CD14-positive monocyte (primary cell): ENCODE measurements around the gene MGAM2. TPM values are rescaled to one million over a fixed set of nuclear protein-coding genes. Genes with fewer than 3 reads are reported as not detected.

Experiments used
- DNase-seq, 3 donors: peaks; one replicate each; pipeline ENCODE4 v3.0.0-alpha.2; 2011 to 2022
- H2AFZ ChIP-seq: 2 replicates; pipeline ENCODE4 v1.6.0; 2012; ENCODE audit warnings: mild to moderate bottlenecking, low read depth, low read length, inconsistent platforms; ENCODE audit not compliant: insufficient read depth, poor library complexity, severe bottlenecking
- H3K27ac ChIP-seq, 2 donors: 1 replicate in 1 of 2; 2 replicates in 1 of 2; pipeline ENCODE4 v1.5.1; 2012 to 2013; ENCODE audit warnings: low read length in 2 of 2, control low read depth in 1 of 2, inconsistent platforms in 1 of 2, low read depth in 1 of 2, mild to moderate bottlenecking in 1 of 2
- H3K27me3 ChIP-seq, 2 donors: one replicate each; pipeline versions ENCODE4 v1.6.0 to v1.6.1; 2011 to 2013; ENCODE audit warnings: low read length in 2 of 2; ENCODE audit not compliant: control insufficient read depth in 2 of 2, insufficient read depth in 2 of 2
- H3K36me3 ChIP-seq, 2 donors: replicated peaks in 1 of 2; 1 replicate in 1 of 2; 2 replicates in 1 of 2; pipeline versions ENCODE4 v1.5.1 to v1.6.1; 2012 to 2013; ENCODE audit warnings: low read length in 2 of 2, control low read depth in 1 of 2, inconsistent platforms in 1 of 2, mild to moderate bottlenecking in 1 of 2; ENCODE audit not compliant: insufficient read depth in 2 of 2, control insufficient read depth in 1 of 2
- H3K4me1 ChIP-seq, 2 donors: 1 replicate in 1 of 2; 2 replicates in 1 of 2; pipeline versions ENCODE4 v1.5.1 to v1.6.1; 2012 to 2013; ENCODE audit warnings: low read length in 2 of 2, control low read depth in 1 of 2, inconsistent platforms in 1 of 2, mild to moderate bottlenecking in 1 of 2, moderate library complexity in 1 of 2; ENCODE audit not compliant: insufficient read depth in 2 of 2, control insufficient read depth in 1 of 2
- H3K4me2 ChIP-seq: replicated peaks from 2 replicates; pipeline ENCODE3; 2012; ENCODE audit warnings: low read length, moderate library complexity, mild to moderate bottlenecking; ENCODE audit not compliant: poor library complexity, severe bottlenecking; ENCODE audit errors: extremely low read depth
- H3K4me3 ChIP-seq, 3 experiments: fragments of 200-600 bp in 1 of 3; sonication (generic) in 1 of 3; replicated peaks in 1 of 3; 1 replicate in 2 of 3; 2 replicates in 1 of 3; pipeline ENCODE4 v1.5.1; 2011 to 2013; ENCODE audit warnings: low read length in 3 of 3, mild to moderate bottlenecking in 3 of 3, control low read depth in 2 of 3, low read depth in 2 of 3, inconsistent platforms in 1 of 3, moderate library complexity in 1 of 3
- H3K79me2 ChIP-seq: 2 replicates; pipeline ENCODE4 v1.6.0; 2012; ENCODE audit warnings: mild to moderate bottlenecking, control low read depth, inconsistent platforms, low read length, moderate library complexity; ENCODE audit not compliant: insufficient read depth
- H3K9ac ChIP-seq: 2 replicates; pipeline ENCODE4 v1.6.0; 2017; ENCODE audit warnings: low read length, mild to moderate bottlenecking; ENCODE audit not compliant: insufficient read depth, poor library complexity, severe bottlenecking
- H3K9me3 ChIP-seq, 2 donors: replicated peaks in 1 of 2; 1 replicate in 1 of 2; 2 replicates in 1 of 2; pipeline versions ENCODE4 v1.5.1 to v1.6.1; 2012 to 2013; ENCODE audit warnings: low read length in 2 of 2, control low read depth in 1 of 2; ENCODE audit not compliant: control insufficient read depth in 1 of 2, insufficient read depth in 1 of 2
- H4K20me1 ChIP-seq: 2 replicates; pipeline ENCODE4 v1.6.0; 2012; ENCODE audit warnings: mild to moderate bottlenecking, low read length, control low read depth, moderate library complexity; ENCODE audit not compliant: insufficient read depth
- H3K27ac Mint-ChIP-seq, 7 donors: one replicate each; pipeline ENCODE4 v1.8.0; 2020; ENCODE audit warnings: mild to moderate bottlenecking in 7 of 7, mixed read lengths in 7 of 7, moderate library complexity in 6 of 7, inconsistent platforms in 2 of 7
- H3K27me3 Mint-ChIP-seq, 3 donors: one replicate each; pipeline ENCODE4 v1.8.0; 2021 to 2022; ENCODE audit warnings: low read depth in 3 of 3, mild to moderate bottlenecking in 3 of 3, mixed read lengths in 3 of 3, moderate library complexity in 3 of 3, inconsistent platforms in 1 of 3
- H3K36me3 Mint-ChIP-seq, 2 donors: one replicate each; pipeline ENCODE4 v1.8.0; 2020; ENCODE audit warnings: mixed read lengths in 2 of 2, inconsistent platforms in 1 of 2, mild to moderate bottlenecking in 1 of 2
- H3K4me1 Mint-ChIP-seq: one replicate; pipeline ENCODE4 v1.8.0; 2020; ENCODE audit warnings: mild to moderate bottlenecking, mixed read lengths
- H3K4me3 Mint-ChIP-seq, 2 donors: one replicate each; pipeline ENCODE4 v1.8.0; 2020; ENCODE audit warnings: mild to moderate bottlenecking in 2 of 2, mixed read lengths in 2 of 2, moderate library complexity in 1 of 2
- H3K9me3 Mint-ChIP-seq, 7 donors: one replicate each; pipeline ENCODE4 v1.8.0; 2020 to 2022; ENCODE audit warnings: mixed read lengths in 7 of 7, mild to moderate bottlenecking in 6 of 7, moderate library complexity in 6 of 7, inconsistent platforms in 2 of 7
- CTCF ChIP-seq: fragments of 200-600 bp; IDR thresholded peaks from one replicate; pipeline ENCODE4 v1.8.0; 2022; ENCODE audit warnings: antibody characterized with exemption, mild to moderate bottlenecking
- WGBS: methylation state at CpG from one replicate; pipeline ENCODE4 v1.1.5; 2013; ENCODE audit warnings: missing lambda C conversion rate; ENCODE audit not compliant: insufficient coverage; 5-methylcytosine and 5-hydroxymethylcytosine counted together
- intact Hi-C, 2 donors: fragments of 100-400 bp; cut with micrococcal nuclease; formaldehyde crosslinking; loops; one replicate each; pipeline versions ENCODE4 v1.15.0 to v1.15.1; 2023
- polyA plus RNA-seq, 3 donors: library from polyadenylated mRNA; depleted of rRNA in 1 of 3; unstranded in 2 of 3; stranded (reverse) in 1 of 3; fragments of 300-500 nt in 2 of 3; fragments of >200 nt in 1 of 3; fragmentation: Illumina TruSeq in 2 of 3; gene quantifications; 1 replicate in 2 of 3; 2 replicates in 1 of 3; pipeline ENCODE4 v1.2.3, GENCODE V29; 2012 to 2021

MGAM2 gene
- polyA plus RNA-seq, 3 donors = 0.08 TPM; not detected in 2

- no peaks in the 10 kb centered on the region for H3K36me3 Mint-ChIP-seq
- TF ChIP-seq CTCF = no peak
- H3K9me3 ChIP-seq = no peaks in the 10 kb centered on the region
- no peaks in the 10 kb centered on the region for H3K9me3 Mint-ChIP-seq
- no peaks in the 10 kb centered on the region for H4K20me1 ChIP-seq
- H3K4me3 ChIP-seq = no peak overlapping the region
- H2AFZ ChIP-seq = no peak overlapping the region
- no peaks in the 10 kb centered on the region for H3K36me3 ChIP-seq
- no peaks in the 10 kb centered on the region for H3K79me2 ChIP-seq
- no peaks in the 10 kb centered on the region for H3K27me3 Mint-ChIP-seq
- no peaks in the 10 kb centered on the region for H3K4me1 Mint-ChIP-seq
- intact Hi-C loops = no loop called here
- H3K27ac ChIP-seq = no peak overlapping the region
- DNase-seq = no peak
- no peaks in the 10 kb centered on the region for H3K27me3 ChIP-seq
- H3K4me3 Mint-ChIP-seq = no peak overlapping the region
- H3K27ac Mint-ChIP-seq = no peak overlapping the region
- no peaks in the 10 kb centered on the region for H3K4me1 ChIP-seq
- whole genome bisulfite sequencing = 91% methylated on average over 2 of the region's 4 CpGs
- H3K4me2 ChIP-seq = no peak overlapping the region
- H3K9ac ChIP-seq = no peak overlapping the region
Observed at GRCh38 chr7:142120524-142120923, 9.0 kb downstream of the MGAM2 start.

GRCh38 chr7:142123184-142123583 lies 11.7 kb downstream of the MGAM2 start:
- H3K9ac ChIP-seq = no peak overlapping the region
- Mint-ChIP-seq H3K27ac (no peak overlapping the region), H3K4me1 (peaks cover 8% of the 10 kb centered on the region), H3K4me3 (no peak overlapping the region), H3K36me3 (no peaks in the 10 kb centered on the region), H3K27me3 (no peaks in the 10 kb centered on the region), H3K9me3 (peaks cover 0 to 7% (median under 1%) of the 10 kb centered on the region in 7 donors)
- H3K79me2 ChIP-seq = no peaks in the 10 kb centered on the region
- H3K27me3 ChIP-seq = no peaks in the 10 kb centered on the region
- H3K27ac ChIP-seq = no peak overlapping the region
- H3K4me1 ChIP-seq = peaks cover under 1 to 2% of the 10 kb centered on the region in 2 donors
- no peak overlapping the region for H3K4me2 ChIP-seq
- no peak overlapping the region for H3K4me3 ChIP-seq
- no peaks in the 10 kb centered on the region for H4K20me1 ChIP-seq
- no peaks in the 10 kb centered on the region for H3K9me3 ChIP-seq
- DNase-seq = no peak
- H3K36me3 ChIP-seq = no peaks in the 10 kb centered on the region
- intact Hi-C loops = no loop called here
- TF ChIP-seq CTCF = no peak
- WGBS = no CpG with 5 or more reads among the region's 3 CpGs
- no peak overlapping the region for H2AFZ ChIP-seq
